ENCODE results near the gene TRIM72.

- TF ChIP-seq CTCF (IDR thresholded peaks at IDR 0.05): no peak
- TF ChIP-seq POLR2AphosphoS5 (IDR thresholded peaks at IDR 0.05; ENCODE audit: low read depth, low read length): no peak
- no peak for TF ChIP-seq SIN3A (IDR thresholded peaks at IDR 0.05; ENCODE audit: borderline replicate concordance, insufficient read depth, low read depth, low read length)
- no peak for TF ChIP-seq REST (IDR thresholded peaks at IDR 0.05; ENCODE audit: insufficient read depth in 1 of 2, low read depth in 2 of 2, low read length in 1 of 2)
These were observed 7.1 kb upstream of the TRIM72 start for GRCh38 chr16:31206776-31207175.
